Fibroblast of villous mesenchyme (primary cell): ENCODE results near the gene CBARP. TPM values are rescaled to one million over a fixed set of nuclear protein-coding genes. Genes with fewer than 3 reads are reported as not detected.

Experiments used
- DNase-seq: peaks from one replicate; pipeline ENCODE4 v3.0.0-alpha.2; 2010; ENCODE audit warnings: low read depth
- H3K4me3 ChIP-seq: 2 replicates; pipeline ENCODE4 v1.5.1; 2011; ENCODE audit warnings: low read depth, mild to moderate bottlenecking, low read length
- total RNA-seq: library from RNA; depleted of rRNA; stranded (reverse); fragments of >200 nt; gene quantifications from 2 replicates; pipeline ENCODE4 v1.2.3, GENCODE V29; 2012
- TF ChIP-seq, protein P1 (sequence below): IDR thresholded peaks from 2 replicates; pipeline ENCODE4 v1.5.1; 2012; ENCODE audit warnings: low read depth, mild to moderate bottlenecking, low read length; ENCODE audit not compliant: insufficient read depth

The CBARP gene
- total RNA-seq, 1 donor: 6.0 TPM

DNA sequence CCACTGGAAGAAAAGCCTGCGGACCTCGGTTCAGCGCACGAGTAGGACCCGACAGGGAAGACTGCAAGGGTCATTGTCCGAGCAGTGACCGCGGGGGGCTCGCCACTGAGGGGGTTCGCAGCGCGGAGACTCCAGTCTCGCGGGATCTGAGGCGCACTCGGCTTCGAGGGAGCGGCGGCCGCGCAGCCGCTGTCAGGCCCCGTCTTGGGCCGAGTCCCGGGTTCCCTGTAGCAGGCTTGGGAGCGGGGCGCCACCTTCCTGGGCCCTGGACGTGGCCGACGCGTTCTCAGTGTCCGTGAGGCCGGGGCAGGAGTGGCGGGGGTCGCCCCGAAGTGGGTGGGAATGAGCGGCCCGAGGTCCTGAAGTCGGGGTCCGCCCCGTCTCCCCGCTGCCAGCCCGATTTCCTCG is 37.1 kb upstream of the CBARP start:
- no peak for DNase-seq
- TF ChIP-seq, protein P1, sequence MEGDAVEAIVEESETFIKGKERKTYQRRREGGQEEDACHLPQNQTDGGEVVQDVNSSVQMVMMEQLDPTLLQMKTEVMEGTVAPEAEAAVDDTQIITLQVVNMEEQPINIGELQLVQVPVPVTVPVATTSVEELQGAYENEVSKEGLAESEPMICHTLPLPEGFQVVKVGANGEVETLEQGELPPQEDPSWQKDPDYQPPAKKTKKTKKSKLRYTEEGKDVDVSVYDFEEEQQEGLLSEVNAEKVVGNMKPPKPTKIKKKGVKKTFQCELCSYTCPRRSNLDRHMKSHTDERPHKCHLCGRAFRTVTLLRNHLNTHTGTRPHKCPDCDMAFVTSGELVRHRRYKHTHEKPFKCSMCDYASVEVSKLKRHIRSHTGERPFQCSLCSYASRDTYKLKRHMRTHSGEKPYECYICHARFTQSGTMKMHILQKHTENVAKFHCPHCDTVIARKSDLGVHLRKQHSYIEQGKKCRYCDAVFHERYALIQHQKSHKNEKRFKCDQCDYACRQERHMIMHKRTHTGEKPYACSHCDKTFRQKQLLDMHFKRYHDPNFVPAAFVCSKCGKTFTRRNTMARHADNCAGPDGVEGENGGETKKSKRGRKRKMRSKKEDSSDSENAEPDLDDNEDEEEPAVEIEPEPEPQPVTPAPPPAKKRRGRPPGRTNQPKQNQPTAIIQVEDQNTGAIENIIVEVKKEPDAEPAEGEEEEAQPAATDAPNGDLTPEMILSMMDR: no peak
- H3K4me3 ChIP-seq: peak overlapping the region; percentile 48

DNA sequence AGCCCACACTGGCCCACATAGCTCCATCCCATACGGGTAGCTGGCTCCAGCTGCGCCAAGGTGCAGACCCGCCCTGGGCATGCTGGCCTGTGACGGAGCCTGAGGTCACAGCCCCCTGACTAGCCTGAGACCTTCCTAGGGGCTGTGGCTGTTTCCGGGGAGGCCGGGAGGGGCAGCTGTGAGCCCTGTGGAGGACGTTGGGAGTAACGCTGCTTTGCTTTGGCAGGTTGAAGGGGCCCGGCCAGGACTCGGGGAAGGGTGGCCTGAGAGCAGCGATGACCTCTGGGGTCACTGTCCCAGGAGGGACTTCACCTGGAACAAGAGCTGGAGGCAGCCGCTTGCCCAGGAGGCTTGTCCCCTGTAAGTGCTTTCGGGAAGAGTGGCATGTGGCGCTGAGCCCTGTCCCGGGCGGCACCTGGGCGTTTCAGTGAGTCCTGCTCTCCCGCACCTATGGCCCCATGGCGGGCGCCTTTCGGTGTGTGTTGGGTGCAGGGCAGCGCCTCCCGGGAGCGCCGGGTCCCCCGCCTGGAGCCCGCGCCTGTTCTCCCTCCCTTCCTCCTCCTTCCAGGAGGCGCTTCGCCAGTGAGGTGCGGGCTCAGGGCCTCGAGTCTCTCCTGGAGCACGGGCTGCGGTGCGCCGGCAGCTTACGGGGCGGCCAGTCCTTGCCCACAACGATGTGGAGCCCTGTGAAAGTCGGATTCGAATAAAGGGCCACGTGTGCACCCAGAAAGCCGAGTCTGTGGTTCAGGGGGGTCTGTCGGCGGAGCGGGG is 36.5 kb upstream of the CBARP start:
- H3K4me3 ChIP-seq: peak overlapping the region; percentile 48
- no peak for DNase-seq

DNA sequence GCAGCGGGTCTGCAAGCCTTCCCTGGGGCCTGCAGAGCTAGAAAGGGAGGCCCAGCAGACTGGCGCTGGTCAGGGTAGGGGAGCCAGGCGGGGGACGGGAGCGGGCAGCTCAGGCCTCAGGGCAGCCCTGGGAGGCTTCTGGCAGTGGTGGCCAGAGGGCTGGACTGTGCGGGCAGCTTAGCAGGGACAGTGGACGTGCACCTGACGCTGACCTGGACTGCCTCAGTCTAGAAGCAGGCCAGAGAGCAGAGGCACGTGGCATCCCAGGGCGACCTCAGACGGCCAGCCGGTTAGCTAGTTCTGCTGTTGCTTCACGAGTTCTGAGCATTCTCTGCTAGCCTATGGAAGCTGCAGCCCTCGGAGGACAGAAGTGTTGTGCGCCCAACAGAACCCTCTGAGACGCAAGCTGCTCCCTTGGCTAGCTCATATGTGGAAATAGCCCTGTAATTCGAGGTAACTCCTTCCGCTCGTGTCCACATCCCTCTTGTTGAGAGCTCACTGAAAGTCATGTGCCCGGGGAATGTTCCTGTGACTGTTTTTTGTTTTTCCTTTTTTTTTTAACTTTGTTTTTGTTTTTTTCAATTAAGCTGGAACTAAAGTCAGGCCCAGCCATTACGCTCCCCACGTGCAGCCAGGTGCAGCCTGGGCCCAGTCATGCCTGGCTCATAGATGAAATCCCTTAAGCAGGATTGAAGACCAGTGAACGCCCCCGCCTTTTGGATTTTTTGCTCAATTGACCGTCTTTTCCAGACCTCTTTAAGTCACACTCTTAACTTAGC is 35.6 kb upstream of the CBARP start:
- peak; percentile 44 for DNase-seq
- TF ChIP-seq, protein P1: no peak
- no peak overlapping the region for H3K4me3 ChIP-seq

More for the DNA sequence above, 36.5 kb upstream of the CBARP start:
- TF ChIP-seq, protein P1: no peak

DNA sequence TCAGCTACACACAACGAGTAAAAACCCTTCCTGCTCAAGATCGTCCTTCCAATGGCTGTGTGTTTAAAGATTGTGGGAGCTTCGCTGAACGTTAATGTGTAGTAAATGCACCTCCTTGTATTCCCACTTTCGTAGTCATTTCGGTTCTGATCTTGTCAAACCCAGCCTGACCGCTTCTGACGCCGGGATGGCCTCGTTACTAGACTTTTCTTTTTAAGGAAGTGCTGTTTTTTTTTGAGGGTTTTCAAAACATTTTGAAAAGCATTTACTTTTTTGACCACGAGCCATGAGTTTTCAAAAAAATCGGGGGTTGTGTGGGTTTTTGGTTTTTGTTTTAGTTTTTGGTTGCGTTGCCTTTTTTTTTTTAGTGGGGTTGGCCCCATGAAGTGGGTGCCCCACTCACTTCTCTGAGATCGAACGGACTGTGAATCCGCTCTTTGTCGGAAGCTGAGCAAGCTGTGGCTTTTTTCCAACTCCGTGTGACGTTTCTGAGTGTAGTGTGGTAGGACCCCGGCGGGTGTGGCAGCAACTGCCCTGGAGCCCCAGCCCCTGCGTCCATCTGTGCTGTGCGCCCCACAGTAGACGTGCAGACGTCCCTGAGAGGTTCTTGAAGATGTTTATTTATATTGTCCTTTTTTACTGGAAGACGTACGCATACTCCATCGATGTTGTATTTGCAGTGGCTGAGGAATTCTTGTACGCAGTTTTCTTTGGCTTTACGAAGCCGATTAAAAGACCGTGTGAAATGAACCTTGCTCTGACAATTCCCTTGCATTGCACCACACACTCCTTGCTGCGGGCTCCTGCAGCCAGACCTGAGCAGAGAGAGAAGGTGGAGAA is 34.8 kb upstream of the CBARP start:
- no peak for DNase-seq
- H3K4me3 ChIP-seq: no peak overlapping the region
- TF ChIP-seq, protein P1: no peak

DNA sequence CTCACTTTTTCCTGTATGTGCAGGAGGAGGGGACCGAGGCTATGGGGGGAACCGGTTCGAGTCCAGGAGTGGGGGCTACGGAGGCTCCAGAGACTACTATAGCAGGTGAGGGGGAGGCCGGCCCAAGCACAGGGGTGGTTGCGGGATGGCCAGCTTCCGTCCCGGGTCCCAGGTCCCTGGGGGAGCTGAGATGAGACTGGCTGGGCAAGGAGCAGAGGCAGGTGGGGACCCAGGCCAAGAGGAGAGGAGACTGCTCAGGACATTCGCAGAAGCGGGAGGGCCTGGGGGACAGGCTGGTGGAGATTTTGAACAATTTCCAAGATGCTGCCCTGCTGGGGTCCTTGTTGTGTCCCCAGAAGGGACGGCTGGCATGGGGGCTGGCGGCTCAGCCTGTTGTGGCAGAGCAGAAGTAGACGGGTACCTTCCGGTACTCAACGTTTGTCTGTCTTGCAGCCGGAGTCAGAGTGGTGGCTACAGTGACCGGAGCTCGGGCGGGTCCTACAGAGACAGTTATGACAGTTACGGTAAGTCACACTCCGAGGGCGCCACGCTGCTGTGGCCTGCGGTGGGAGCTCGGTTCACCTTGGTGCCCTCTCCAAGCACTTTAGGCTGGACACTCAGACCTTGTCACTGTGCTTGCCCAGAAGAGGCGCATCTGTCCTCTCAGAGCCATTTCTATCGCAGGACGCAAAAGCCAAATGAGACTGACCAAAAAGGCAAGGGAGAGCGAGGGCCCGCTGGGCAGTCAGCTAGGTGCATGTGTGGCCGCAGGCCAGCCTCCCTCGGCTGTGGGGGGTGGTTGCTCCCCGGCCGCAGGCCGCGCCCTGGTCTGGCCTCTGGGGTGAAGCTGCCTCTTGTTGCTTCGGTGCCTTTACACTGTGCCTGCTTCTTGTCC is 34.0 kb upstream of the CBARP start:
- peak overlapping the region; percentile 82 for H3K4me3 ChIP-seq
- no peak for DNase-seq
- TF ChIP-seq, protein P1: no peak
